ENCODE results near the gene STPG2. TPM values are rescaled to one million over a fixed set of nuclear protein-coding genes. Genes with fewer than 3 reads are reported as not detected.
A peak's percentile ranks its signal among the peaks of the same experiment; 100 is the strongest.
"Not testable (repeated sequence)": the region's sequence is repeated elsewhere in the genome, so short reads cannot be mapped to it uniquely, and the experiment has no call there.

STPG2 gene
- total RNA-seq, 1 experiment from 2014 or later, result 0.03 TPM

DNA sequence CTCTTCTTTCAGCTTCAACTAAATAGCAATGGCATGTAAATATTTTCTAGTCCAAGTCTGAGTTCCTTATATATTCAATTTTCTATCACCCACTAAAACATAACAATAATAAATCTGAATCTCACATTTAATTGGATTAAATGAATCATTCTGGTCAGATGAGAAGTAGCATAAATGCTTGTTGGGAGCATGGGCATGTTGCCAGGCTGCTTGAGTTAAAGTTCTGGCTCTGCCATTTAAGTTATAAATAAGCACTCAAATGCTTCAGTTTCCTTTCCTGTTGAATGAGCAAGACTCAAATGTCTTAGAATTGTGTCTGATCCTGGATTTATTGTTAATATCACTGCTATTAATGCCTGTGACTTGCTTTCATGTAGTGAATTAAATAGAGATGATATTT is 496.3 kb downstream of the STPG2 start:
- DNase-seq (ENCODE audit: low read depth), result peak; percentile 7

GRCh38 chr4:97645071-97645821 is 498.0 kb downstream of the STPG2 start:
- DNase-seq (ENCODE audit: low read depth), result no peak

GRCh38 chr4:97643179-97643578 is 500.1 kb downstream of the STPG2 start:
- DNase-seq (ENCODE audit: low read depth), result peak; percentile 29

GRCh38 chr4:97639961-97640360 is 503.3 kb downstream of the STPG2 start:
- DNase-seq (ENCODE audit: low read depth), result no peak

GRCh38 chr4:97633831-97634230 is 509.4 kb downstream of the STPG2 start:
- DNase-seq (ENCODE audit: low read depth), result not testable (repeated sequence)

DNA sequence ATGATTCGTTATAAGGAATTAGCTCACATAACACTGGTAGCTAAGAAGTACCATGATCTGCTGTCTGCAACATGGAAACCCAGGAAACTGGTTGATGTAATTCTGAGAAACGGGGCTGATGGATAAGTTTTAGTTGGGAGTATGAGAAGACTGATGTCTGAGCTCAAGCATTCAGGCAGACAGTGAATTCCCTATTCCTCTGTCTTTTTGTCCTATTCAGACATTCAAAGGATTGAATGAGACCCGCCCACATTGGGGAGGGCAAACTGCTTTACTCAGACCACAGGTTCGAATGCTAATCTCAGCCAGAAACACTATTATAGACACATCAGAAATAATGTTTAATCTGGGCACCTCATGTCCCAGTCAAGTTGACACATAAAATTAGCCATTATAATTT is 515.5 kb downstream of the STPG2 start:
- DNase-seq (ENCODE audit: low read depth), result no peak

DNA sequence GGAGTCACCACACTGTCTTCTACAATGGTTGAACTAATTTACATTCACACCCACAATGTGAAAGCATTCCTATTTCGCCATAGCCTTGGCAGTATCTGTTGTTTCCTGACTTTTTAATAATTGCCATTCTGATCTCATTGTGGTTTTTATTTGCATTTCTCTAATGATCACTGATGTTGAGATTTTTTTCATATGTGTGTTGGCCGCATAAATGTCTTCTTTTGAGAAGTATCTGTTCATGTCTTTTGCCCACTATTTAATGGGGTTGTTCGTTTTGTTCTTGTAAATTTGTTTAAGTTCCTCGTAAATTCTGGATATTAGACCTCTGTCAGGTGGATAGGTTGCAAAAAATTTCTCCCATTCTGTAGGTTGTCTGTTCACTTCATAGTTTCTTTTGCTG is 519.1 kb downstream of the STPG2 start:
- DNase-seq (ENCODE audit: low read depth), result no peak

DNA sequence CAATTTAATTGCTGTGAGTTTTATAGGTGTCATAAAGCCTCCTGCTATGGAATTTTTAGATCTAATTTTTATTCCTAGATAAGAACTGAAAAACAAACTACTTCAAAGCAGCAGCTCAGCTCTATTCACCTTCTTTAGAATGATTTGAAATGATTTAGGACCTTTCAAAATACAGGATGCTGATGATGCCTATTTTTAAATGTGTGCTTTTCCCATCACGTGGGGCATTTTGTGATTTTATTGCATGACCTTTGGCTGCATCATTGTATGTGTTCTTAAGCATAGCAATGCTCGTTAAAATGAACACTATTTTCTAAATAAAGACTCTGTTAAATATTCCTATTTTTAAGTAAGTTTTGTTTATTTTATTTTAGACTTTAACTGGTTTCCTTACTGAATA is 537.3 kb downstream of the STPG2 start:
- no peak for DNase-seq (ENCODE audit: low read depth)

- no peak for DNase-seq (ENCODE audit: low read depth)
These were observed 550.0 kb downstream of the STPG2 start for GRCh38 chr4:97593248-97593647.

DNA sequence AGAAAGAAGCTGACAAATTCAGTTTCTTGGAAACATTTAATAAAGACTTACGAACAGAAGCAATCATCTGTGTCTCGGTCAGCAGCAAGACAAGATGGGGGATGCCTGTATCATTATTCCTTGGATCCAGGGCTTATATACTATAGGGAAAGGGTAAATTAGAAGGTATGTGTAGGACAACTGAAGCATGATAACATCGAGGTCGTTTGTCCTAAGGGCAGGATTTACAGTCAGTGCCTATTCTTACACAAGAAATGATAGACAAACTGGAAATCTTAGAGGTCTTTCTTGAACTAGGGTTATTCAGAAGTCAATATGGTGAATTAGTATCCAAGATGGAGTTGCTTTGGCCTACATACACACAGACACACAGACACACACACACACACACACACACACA is 553.0 kb downstream of the STPG2 start:
- DNase-seq (ENCODE audit: low read depth), result no peak

DNA sequence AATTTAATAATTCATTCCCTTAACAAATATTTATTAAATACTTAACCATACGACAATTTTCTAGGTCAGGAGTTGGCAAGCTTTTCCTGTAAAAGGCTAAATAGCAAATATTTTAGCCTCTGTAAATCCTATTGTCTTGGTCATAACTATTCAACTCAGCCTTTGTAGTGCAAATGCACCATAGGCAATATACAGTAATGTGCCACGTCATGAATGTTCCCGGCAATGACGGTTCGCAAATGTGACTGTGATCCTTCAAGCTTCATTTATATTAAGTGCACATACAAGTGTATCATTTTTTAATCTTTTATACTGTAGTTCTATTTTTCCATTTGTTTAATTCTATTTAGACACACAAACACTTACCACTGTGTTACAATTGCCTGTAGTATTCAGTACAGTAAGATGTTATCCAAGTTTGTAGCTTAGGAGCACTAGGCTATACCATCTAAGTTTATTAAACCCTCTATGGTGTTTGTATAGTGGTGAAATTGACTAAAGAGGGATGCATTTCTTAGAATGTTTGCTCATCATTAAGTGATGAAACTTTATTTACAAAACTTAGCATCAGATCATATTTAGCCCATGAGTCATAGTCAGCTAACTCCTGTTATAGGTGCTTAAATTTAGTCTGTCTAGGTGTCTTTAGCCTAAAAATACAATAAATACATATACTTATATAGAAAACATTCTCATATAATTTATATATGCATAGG is 553.6 kb downstream of the STPG2 start:
- DNase-seq (ENCODE audit: low read depth), result no peak

- DNase-seq (ENCODE audit: low read depth), result peak; percentile 80
These were observed 555.4 kb downstream of the STPG2 start for GRCh38 chr4:97587912-97588311.

GRCh38 chr4:97585274-97585673 is 558.0 kb downstream of the STPG2 start:
- DNase-seq (ENCODE audit: low read depth), result no peak

GRCh38 chr4:97582890-97583289 is 560.4 kb downstream of the STPG2 start:
- no peak for DNase-seq (ENCODE audit: low read depth)

DNA sequence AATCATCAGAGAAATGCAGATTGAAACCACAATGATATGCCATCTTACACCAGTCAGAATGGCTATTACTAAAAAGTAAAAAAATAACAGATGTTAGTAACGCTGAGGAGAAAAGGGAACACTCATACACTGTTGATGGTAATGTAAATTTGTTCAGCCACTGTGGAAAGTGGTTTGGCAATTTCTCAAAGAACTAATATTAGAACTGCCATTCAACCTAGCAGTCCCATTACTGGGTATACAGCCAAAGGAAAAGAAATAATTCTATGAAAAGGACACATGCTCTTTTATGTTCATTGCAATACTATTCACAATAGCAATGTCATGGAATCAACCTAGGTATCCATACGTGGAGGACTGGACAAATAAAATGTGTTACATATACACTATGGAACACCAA is 566.3 kb downstream of the STPG2 start:
- DNase-seq (ENCODE audit: low read depth), result no peak

GRCh38 chr4:97560009-97560408 is 583.3 kb downstream of the STPG2 start:
- no peak for DNase-seq (ENCODE audit: low read depth)

DNA sequence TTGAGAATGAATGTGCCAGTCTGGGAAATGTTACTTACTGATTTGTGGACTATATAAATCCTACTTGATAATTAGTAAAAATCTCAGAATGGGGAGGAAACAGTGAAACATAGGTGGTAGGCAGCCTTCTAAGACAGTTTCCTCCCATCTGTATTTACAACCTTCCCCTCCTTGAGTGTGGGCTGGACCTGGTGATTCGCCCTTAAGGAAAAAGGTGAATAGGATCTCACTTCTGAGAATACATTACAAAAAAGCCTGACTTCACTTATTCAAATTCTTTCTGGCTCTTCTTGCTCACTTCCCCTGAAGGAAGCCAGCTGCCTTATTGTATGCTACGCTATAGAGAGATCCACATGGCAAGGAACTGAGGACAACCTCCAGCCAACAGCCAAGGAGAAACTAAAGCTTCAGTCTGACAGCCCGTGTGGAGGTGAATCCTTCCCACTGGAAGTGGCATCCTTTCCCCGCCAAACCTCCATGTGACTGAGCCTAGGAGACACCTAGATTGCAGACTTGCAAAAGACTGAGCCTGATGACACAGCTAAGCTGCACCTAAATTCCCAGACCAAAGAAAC is 585.0 kb downstream of the STPG2 start:
- DNase-seq (ENCODE audit: low read depth), result no peak

DNA sequence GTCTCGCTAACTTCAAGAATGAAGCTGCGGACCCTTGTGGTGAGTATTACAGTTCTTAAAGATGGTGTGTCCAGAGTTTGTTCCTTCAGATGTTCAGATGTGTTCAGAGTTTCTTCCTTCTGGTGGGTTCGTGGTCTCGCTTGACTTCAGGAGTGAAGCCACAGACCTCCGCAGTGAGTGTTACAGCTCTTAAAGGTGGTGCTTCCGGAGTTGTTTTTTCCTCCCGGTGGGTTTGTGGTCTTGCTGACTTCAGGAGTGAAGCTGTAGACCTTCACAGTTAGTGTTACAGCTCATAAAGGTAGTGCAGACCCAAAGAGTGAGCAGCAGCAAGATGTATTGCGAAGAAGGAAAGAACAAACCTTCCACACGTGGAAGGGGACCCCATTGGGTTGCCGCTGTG is 592.6 kb downstream of the STPG2 start:
- DNase-seq (ENCODE audit: low read depth), result not testable (repeated sequence)

DNA sequence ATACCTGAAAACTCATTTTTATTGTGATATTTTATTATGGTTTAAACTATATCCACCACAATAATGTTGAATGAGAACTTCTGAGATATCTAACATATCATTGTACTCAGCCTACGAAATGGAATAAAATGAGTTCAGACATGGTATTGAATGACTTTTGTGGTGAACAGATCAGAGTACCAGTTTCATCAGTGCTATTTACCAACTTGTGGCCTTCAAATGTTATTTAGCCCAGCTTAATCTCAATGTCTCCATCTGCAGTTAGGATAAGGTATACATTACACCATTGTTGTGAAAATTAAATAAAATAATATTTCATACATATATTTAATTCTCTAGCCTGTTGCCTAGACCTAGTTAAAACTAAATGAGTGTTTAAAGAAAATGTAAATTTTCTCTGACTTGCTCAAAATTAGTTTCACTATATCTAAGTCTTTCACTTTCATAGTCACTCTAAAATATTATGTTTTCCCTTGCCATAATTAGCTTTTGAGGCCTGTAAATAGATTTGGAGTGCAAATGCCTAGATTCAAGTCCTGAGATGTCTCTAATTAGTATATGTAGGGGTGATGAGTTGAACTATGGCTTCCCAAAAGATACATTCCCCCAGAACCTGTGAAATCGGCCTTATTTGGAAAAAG is 594.2 kb downstream of the STPG2 start:
- DNase-seq (ENCODE audit: low read depth), result no peak

GRCh38 chr4:97548186-97548585 is 595.1 kb downstream of the STPG2 start:
- no peak for DNase-seq (ENCODE audit: low read depth)

DNA sequence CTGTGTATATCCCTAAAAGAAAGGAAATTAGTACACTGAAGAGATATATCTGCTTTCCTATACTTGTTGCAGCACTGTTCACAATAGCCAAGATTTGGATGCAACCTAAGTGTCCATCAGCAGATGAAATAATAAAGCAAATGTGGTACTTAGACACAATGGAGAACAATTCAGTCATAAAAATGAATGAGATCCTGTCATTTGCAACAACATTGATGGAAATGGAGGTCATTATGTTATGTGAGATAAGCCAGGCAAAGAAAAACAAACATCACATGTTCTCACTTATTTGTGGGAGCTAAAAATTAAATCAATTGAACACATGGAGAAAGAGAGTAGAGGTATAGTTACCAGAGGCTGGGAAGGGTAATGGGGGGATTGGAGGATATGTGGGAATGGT is 611.9 kb downstream of the STPG2 start:
- DNase-seq (ENCODE audit: low read depth), result no peak

DNA sequence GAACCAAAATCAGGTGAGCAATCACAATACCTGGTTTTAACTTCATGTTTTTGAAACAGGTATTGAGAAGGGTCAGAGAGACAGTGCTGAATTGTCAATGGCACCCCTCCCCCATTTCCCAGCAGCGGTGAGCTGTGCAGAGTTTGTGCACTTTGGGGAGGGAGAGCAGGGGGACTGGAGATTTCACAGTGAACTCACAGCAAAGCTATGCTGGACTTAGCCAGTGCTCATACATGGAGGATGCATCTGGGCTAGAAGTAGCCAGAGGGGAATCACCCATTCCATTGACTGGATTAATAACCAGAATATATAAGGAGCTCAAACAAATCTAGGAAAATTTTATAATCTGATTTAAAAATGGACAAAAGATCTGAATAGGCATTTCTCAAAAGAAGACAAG is 612.6 kb downstream of the STPG2 start:
- no peak for DNase-seq (ENCODE audit: low read depth)
